HEK293 (cell line): ENCODE measurements around the gene PROCA1.

Source experiments
- CTCF ChIA-PET: fragments of 350-600 bp; formaldehyde crosslinking; extraction: SDS; loops from one replicate; lab custom pipeline; 2021; ENCODE audit warnings: antibody characterized with exemption; lab: Yijun Ruan, JAX
- POLR2A ChIA-PET: fragments of 300-600 bp; formaldehyde crosslinking; extraction: SDS; loops from one replicate; lab custom pipeline; 2020; ENCODE audit warnings: antibody characterized with exemption, inconsistent platforms; lab: Yijun Ruan, JAX
- H3K27ac ChIP-seq: fragments of 200-500 bp; sonication (Bioruptor generic); 2 replicates; pipeline ENCODE4 v1.5.1; 2014; ENCODE audit warnings: low read depth, low read length, control low read depth, inconsistent platforms; ENCODE audit errors: extremely low read depth
- H3K36me3 ChIP-seq, 2 experiments: fragments of 200-500 bp in 1 of 2; sonication (Bioruptor generic) in 1 of 2; 1 replicate in 1 of 2; 2 replicates in 1 of 2; pipeline ENCODE4 v1.5.1; 2014 to 2017; ENCODE audit warnings: inconsistent platforms in 2 of 2, low read length in 2 of 2; ENCODE audit not compliant: control insufficient read depth in 2 of 2, insufficient read depth in 1 of 2
- H3K4me1 ChIP-seq: fragments of 200-500 bp; sonication (Bioruptor generic); 2 replicates; pipeline ENCODE4 v1.5.1; 2014; ENCODE audit warnings: mild to moderate bottlenecking, low read length, inconsistent platforms; ENCODE audit not compliant: control insufficient read depth, insufficient read depth
- H3K4me3 ChIP-seq: 2 replicates; pipeline ENCODE4 v1.5.1; 2011; ENCODE audit warnings: low read depth, mild to moderate bottlenecking, control low read depth, low read length, moderate library complexity
- H3K9me3 ChIP-seq: fragments of 200-500 bp; sonication (Bioruptor generic); 2 replicates; pipeline ENCODE4 v1.5.1; 2014; ENCODE audit warnings: low read depth, low read length, inconsistent platforms; ENCODE audit not compliant: control insufficient read depth, insufficient read depth
- KLF16 ChIP-seq: fragments of 450-650 bp; formaldehyde crosslinking; IDR thresholded peaks from 2 replicates; pipeline ENCODE4 v1.5.1; 2017; ENCODE audit warnings: missing biosample characterization, missing genetic modification characterization
- KLF8 ChIP-seq: fragments of 450-650 bp; formaldehyde crosslinking; IDR thresholded peaks from 2 replicates; pipeline ENCODE4 v1.5.1; 2016; ENCODE audit warnings: missing biosample characterization, missing genetic modification characterization
- PRDM1 ChIP-seq: fragments of 450-650 bp; formaldehyde crosslinking; IDR thresholded peaks from 2 replicates; pipeline ENCODE4; 2016; ENCODE audit warnings: missing biosample characterization, missing genetic modification characterization
- ZBTB8A ChIP-seq: fragments of 450-650 bp; formaldehyde crosslinking; IDR thresholded peaks from 2 replicates; pipeline ENCODE4 v1.5.1; 2016; ENCODE audit warnings: missing biosample characterization, missing genetic modification characterization
- ZNF24 ChIP-seq: fragments of 450-650 bp; formaldehyde crosslinking; IDR thresholded peaks from 2 replicates; pipeline ENCODE4 v1.5.1; 2016; ENCODE audit warnings: missing biosample characterization, missing genetic modification characterization
- ZNF366 ChIP-seq: fragments of 450-650 bp; formaldehyde crosslinking; conservative IDR thresholded peaks from 2 replicates; pipeline ENCODE4 v1.5.1; 2016; ENCODE audit warnings: missing biosample characterization, missing genetic modification characterization
- ZNF555 ChIP-seq: fragments of 450-650 bp; formaldehyde crosslinking; conservative IDR thresholded peaks from 2 replicates; pipeline ENCODE4 v1.5.1; 2017; ENCODE audit warnings: missing biosample characterization, mild to moderate bottlenecking, missing genetic modification characterization, inconsistent platforms
- ZNF621 ChIP-seq: fragments of 450-650 bp; formaldehyde crosslinking; IDR thresholded peaks from 2 replicates; pipeline ENCODE4 v1.5.1; 2017; ENCODE audit warnings: missing biosample characterization, missing genetic modification characterization
- TF ChIP-seq, protein P1 (sequence below): fragments of 450-650 bp; formaldehyde crosslinking; IDR thresholded peaks from 2 replicates; pipeline ENCODE4 v1.5.1; 2016; ENCODE audit warnings: missing biosample characterization, missing genetic modification characterization
- TF ChIP-seq, protein P2 (sequence below): fragments of 450-650 bp; formaldehyde crosslinking; IDR thresholded peaks from 2 replicates; pipeline ENCODE4 v1.5.1; 2016; ENCODE audit warnings: missing biosample characterization, missing genetic modification characterization
- TF ChIP-seq, protein P3 (sequence below): fragments of 450-650 bp; formaldehyde crosslinking; IDR thresholded peaks from 2 replicates; pipeline ENCODE4 v1.5.1; 2016; ENCODE audit warnings: missing biosample characterization, missing genetic modification characterization

The PROCA1 gene

DNA sequence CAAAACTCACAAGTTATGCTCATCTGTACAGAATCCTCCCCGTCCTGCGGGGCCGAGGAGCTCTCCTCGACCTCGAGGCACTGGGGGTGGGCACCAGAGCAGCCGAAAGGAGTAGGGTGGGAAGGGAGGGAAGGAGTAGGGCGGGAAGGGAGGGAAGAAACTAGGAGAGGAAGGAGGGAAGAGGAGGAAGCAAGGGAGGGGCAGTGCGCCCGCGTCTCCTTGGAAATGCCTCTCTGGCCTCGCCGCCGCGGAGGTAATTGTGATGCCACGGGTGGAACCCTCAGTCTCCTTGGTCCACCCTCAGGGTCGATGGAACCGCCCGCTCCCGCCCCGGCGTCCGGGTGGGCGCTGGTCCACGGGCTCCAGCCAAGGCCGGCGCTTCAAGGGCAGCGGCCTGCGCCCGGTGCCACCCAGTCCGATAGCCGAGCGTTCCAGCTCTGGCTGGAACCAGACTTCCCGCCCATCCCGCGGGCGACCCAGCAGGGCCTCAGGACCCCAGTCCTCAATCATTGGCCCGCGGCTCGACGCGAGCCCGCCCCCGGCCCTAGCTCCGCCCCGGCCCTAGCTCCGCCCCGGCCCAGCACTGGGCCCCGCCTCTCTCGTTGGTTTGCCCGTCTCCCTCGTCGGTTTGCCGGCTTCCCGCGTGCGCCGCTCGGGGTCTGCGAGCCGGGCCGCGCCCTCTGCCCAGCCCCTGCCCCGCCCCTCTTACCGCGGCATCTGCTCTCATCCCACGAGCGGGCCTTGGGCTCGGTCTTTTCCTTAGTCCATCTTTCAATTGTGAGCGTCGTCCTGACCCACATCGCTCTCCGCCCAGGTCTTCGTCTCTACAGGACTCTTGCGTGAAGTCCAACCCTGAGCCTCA lies 596 bp downstream of the PROCA1 start (continued):
- TF ChIP-seq ZNF366 (tag by site-specific recombination) (no peak; the same call in 1 of the 2 replicates), KLF8 (tag by site-specific recombination) (peak; percentile 87; the same call in 1 of the 2 replicates)
- TF ChIP-seq, all 188 proteins: peak for 69

DNA sequence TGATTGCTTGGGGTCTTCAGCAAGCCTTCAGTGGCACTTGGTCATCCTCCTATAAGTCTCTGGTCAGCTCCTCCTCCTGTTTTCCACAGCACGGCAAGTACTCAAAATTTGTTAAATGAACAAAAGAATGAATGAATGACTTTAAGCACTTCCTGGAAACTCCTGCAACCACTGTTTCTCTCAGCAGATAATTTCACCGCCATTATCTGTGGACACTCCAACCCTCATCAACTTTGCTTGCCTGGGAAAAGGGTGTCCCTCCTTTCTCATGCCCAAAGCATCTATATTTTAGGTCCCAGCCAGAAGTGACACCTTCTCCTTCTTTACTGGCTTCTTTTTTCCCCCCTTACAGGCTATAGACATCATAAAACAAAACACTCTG lies 4.4 kb downstream of the PROCA1 start:
- Histone ChIP-seq H3K4me1 (peaks cover 3% of the 10 kb centered on the region), H3K9me3 (no peaks in the 10 kb centered on the region), H3K36me3 (peaks cover 0 to 39% of the 10 kb centered on the region in 2 experiments; a peak in 1 of 3 replicates), H3K27ac (no peak overlapping the region), H3K4me3 (no peak overlapping the region)
- POLR2A ChIA-PET = interaction anchor here (0.7 to 10.5 kb wide), 5 partner anchors 10 to 62 kb away, joined by 3 to 190 read pairs (median 10); partner anchors contain the start of genes BLTP2, RPL23A and TLCD1
- 0 out of 2 replicates have a peak, but pooled peaks have one; percentile 28 for TF ChIP-seq ZNF24 (tag by site-specific recombination)
- TF ChIP-seq, protein P1, sequence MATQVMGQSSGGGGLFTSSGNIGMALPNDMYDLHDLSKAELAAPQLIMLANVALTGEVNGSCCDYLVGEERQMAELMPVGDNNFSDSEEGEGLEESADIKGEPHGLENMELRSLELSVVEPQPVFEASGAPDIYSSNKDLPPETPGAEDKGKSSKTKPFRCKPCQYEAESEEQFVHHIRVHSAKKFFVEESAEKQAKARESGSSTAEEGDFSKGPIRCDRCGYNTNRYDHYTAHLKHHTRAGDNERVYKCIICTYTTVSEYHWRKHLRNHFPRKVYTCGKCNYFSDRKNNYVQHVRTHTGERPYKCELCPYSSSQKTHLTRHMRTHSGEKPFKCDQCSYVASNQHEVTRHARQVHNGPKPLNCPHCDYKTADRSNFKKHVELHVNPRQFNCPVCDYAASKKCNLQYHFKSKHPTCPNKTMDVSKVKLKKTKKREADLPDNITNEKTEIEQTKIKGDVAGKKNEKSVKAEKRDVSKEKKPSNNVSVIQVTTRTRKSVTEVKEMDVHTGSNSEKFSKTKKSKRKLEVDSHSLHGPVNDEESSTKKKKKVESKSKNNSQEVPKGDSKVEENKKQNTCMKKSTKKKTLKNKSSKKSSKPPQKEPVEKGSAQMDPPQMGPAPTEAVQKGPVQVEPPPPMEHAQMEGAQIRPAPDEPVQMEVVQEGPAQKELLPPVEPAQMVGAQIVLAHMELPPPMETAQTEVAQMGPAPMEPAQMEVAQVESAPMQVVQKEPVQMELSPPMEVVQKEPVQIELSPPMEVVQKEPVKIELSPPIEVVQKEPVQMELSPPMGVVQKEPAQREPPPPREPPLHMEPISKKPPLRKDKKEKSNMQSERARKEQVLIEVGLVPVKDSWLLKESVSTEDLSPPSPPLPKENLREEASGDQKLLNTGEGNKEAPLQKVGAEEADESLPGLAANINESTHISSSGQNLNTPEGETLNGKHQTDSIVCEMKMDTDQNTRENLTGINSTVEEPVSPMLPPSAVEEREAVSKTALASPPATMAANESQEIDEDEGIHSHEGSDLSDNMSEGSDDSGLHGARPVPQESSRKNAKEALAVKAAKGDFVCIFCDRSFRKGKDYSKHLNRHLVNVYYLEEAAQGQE (tag by site-specific recombination) = no peak
- CTCF ChIA-PET = interaction anchor here (0.6 kb wide), 2 partner anchors 288 to 417 kb away, joined by 3 to 6 read pairs; no protein-coding TSS in a partner anchor

DNA sequence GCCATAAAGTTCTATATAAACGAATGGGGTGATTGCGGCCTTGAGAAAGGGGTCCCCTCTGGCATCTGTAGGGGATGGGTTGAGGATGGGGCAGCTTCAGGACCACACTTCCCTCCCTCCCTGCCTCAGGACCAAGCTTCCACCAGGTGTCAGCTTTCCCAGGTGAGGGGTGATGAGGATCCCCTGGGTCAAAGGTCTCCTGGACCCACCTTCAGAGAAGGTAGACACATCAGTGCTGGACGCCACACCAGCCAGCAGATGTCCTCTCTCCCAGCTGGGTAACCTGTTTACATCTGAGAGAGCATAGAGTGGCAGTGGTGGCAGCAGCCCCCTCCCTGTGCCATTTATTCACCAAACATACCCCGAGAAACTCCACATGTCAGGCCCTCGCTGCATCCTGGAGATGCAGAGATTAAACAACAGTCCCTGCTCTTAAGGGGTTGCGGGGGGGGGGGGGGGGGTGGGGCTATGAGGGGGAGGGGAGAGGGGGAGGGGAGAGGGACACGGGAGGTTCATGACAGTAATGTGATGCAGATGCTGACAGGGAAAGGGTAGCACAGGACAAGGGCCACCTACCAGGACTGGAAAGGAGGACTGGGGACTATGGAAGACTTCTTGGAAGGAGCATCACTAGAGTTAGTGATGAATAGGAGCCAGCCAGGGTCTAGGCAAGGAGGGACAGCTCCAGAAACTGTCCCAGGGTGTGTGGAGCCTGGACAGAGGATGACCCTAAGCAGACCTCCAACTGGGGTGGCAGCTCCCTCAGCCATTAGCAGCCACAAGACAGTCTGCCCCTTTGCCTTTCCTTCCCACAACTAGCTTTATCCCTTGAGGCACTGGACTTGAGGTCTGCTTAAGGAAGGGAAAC lies 5.0 kb downstream of the PROCA1 start:
- H3K4me1 ChIP-seq = peaks cover 3% of the 10 kb centered on the region
- no peak for TF ChIP-seq ZNF555 (tag by site-specific recombination)
- TF ChIP-seq, protein P2, sequence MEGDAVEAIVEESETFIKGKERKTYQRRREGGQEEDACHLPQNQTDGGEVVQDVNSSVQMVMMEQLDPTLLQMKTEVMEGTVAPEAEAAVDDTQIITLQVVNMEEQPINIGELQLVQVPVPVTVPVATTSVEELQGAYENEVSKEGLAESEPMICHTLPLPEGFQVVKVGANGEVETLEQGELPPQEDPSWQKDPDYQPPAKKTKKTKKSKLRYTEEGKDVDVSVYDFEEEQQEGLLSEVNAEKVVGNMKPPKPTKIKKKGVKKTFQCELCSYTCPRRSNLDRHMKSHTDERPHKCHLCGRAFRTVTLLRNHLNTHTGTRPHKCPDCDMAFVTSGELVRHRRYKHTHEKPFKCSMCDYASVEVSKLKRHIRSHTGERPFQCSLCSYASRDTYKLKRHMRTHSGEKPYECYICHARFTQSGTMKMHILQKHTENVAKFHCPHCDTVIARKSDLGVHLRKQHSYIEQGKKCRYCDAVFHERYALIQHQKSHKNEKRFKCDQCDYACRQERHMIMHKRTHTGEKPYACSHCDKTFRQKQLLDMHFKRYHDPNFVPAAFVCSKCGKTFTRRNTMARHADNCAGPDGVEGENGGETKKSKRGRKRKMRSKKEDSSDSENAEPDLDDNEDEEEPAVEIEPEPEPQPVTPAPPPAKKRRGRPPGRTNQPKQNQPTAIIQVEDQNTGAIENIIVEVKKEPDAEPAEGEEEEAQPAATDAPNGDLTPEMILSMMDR (tag by site-specific recombination) = peak; percentile 40
- H3K9me3 ChIP-seq = no peaks in the 10 kb centered on the region
- H3K36me3 ChIP-seq = peaks cover 0 to 45% of the 10 kb centered on the region in 2 experiments; a peak in 2 of 3 replicates
- CTCF ChIA-PET = interaction anchor here (0.6 to 0.9 kb wide), 2 partner anchors 19 to 417 kb away, joined by 3 read pairs; no protein-coding TSS in a partner anchor
- 0 out of 2 replicates have a peak overlapping the region, but pooled peaks have one; percentile 16 for H3K27ac ChIP-seq
- POLR2A ChIA-PET = interaction anchor here (0.7 to 10.5 kb wide), 5 partner anchors 10 to 61 kb away, joined by 3 to 190 read pairs (median 10); partner anchors contain the start of genes BLTP2, RPL23A and TLCD1
- H3K4me3 ChIP-seq = no peak overlapping the region

DNA sequence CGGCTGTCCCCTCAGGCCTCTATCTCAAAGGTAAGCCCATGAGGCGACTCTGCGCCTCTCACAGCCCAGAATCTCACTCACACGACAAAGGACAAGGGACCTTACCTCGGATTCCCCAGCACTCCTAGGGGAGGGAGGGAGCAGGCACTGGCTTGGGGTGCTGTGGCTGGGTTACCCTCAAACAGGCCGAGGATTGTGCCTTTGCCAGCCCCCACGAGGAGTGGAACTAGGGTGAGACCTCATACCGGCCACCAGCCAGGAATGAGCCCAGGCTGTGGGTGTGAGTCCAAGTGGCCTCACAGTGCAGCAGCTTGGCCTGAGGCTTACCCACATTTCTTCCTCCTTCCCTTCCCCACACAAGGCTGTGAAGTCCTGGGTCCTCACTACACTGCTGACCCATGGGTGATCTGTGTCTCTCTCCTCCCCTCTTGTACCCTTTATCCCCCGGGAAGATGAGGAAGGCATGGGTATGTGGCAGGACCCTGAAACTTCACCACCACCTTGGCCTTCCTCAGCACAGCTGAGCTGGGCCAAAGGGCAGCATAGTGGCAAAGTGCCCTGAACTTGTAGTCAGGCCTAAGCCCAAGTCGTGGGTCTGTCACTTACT lies 5.9 kb downstream of the PROCA1 start:
- Histone ChIP-seq H3K9me3 (no peaks in the 10 kb centered on the region), H3K27ac (no peak overlapping the region), H3K36me3 (peaks cover 4 to 54% of the 10 kb centered on the region in 2 experiments), H3K4me3 (no peak overlapping the region), H3K4me1 (peaks cover 3% of the 10 kb centered on the region)
- CTCF ChIA-PET = interaction anchor here (0.9 kb wide), 1 partner anchor 19 kb away, joined by 3 read pairs; no protein-coding TSS in a partner anchor
- TF ChIP-seq PRDM1 = no peak
- TF ChIP-seq, protein P3, sequence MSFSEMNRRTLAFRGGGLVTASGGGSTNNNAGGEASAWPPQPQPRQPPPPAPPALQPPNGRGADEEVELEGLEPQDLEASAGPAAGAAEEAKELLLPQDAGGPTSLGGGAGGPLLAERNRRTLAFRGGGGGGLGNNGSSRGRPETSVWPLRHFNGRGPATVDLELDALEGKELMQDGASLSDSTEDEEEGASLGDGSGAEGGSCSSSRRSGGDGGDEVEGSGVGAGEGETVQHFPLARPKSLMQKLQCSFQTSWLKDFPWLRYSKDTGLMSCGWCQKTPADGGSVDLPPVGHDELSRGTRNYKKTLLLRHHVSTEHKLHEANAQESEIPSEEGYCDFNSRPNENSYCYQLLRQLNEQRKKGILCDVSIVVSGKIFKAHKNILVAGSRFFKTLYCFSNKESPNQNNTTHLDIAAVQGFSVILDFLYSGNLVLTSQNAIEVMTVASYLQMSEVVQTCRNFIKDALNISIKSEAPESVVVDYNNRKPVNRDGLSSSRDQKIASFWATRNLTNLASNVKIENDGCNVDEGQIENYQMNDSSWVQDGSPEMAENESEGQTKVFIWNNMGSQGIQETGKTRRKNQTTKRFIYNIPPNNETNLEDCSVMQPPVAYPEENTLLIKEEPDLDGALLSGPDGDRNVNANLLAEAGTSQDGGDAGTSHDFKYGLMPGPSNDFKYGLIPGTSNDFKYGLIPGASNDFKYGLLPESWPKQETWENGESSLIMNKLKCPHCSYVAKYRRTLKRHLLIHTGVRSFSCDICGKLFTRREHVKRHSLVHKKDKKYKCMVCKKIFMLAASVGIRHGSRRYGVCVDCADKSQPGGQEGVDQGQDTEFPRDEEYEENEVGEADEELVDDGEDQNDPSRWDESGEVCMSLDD (tag by site-specific recombination) = no peak
- no peak for TF ChIP-seq ZBTB8A (tag by site-specific recombination)
- TF ChIP-seq ZNF621 (tag by site-specific recombination) = no peak
- no peak for TF ChIP-seq ZNF366 (tag by site-specific recombination)
- no peak for TF ChIP-seq KLF16 (tag by site-specific recombination)
- POLR2A ChIA-PET = interaction anchor here (0.7 to 10.5 kb wide), 8 partner anchors 11 to 61 kb away, joined by 3 to 190 read pairs (median 6); partner anchors contain the start of genes BLTP2, RPL23A, SDF2 and TLCD1
